ENCODE data around the gene CA5A.
A peak's percentile ranks its signal among the peaks of the same experiment; 100 is the strongest.

Gene CA5A

GRCh38 chr16:87961623-87962022, 25.3 kb upstream of the CA5A start:
- DNase-seq: no peak

- no peak for DNase-seq
These were observed 24.5 kb upstream of the CA5A start for GRCh38 chr16:87960852-87961251.

GRCh38 chr16:87960296-87960695, 24.0 kb upstream of the CA5A start:
- no peak for DNase-seq

- no peak for DNase-seq
These were observed 23.2 kb upstream of the CA5A start for GRCh38 chr16:87959391-87959990.

GRCh38 chr16:87958632-87959031, 22.3 kb upstream of the CA5A start:
- no peak for DNase-seq

GRCh38 chr16:87957296-87958094, 21.2 kb upstream of the CA5A start:
- DNase-seq: no peak

GRCh38 chr16:87956365-87957231, 20.3 kb upstream of the CA5A start:
- no peak for DNase-seq

GRCh38 chr16:87956098-87956364, 19.7 kb upstream of the CA5A start:
- no peak for DNase-seq

- DNase-seq: no peak
These were observed 19.2 kb upstream of the CA5A start for GRCh38 chr16:87955302-87956097.

- DNase-seq: no peak
These were observed 18.5 kb upstream of the CA5A start for GRCh38 chr16:87954826-87955225.

GRCh38 chr16:87954361-87954760, 18.0 kb upstream of the CA5A start:
- no peak for DNase-seq

- no peak for DNase-seq
These were observed 17.2 kb upstream of the CA5A start for GRCh38 chr16:87953308-87954215.

- no peak for DNase-seq
These were observed 16.4 kb upstream of the CA5A start for GRCh38 chr16:87952751-87953150.

- no peak for DNase-seq
These were observed 15.5 kb upstream of the CA5A start for GRCh38 chr16:87951552-87952538.

GRCh38 chr16:87950765-87951551, 14.6 kb upstream of the CA5A start, which contains the start of gene BANP:
Gene BANP (plus strand): TSS chr16:87951434. CDS start chr16:87975116, 23,682 bp downstream.
- peak; percentile 85 for DNase-seq

GRCh38 chr16:87949071-87949744, 12.9 kb upstream of the CA5A start:
- no peak for DNase-seq

GRCh38 chr16:87948735-87949070, 12.4 kb upstream of the CA5A start:
- DNase-seq: no peak

- no peak for DNase-seq
These were observed 11.8 kb upstream of the CA5A start for GRCh38 chr16:87948119-87948545.

All from NCI-H1105 (cell line).